SU-DHL-6 (cell line): Measurements from ENCODE around the gene SBF1.

Experiments
- CTCF ChIP-seq: fragments of 200-600 bp; sonication (generic); IDR thresholded peaks from one replicate; pipeline ENCODE4 v1.5.1; 2017; ENCODE audit warnings: antibody characterized with exemption, mild to moderate bottlenecking, low read length, moderate library complexity; ENCODE audit not compliant: insufficient read depth, poor library complexity, severe bottlenecking
- EZH2phosphoT487 ChIP-seq: fragments of 200-600 bp; sonication (generic), shearing (Covaris generic); conservative IDR thresholded peaks from 2 replicates; pipeline ENCODE4 v1.6.1; 2018; ENCODE audit warnings: mild to moderate bottlenecking, antibody characterized with exemption, low read length, moderate library complexity, mixed read lengths

DNA sequence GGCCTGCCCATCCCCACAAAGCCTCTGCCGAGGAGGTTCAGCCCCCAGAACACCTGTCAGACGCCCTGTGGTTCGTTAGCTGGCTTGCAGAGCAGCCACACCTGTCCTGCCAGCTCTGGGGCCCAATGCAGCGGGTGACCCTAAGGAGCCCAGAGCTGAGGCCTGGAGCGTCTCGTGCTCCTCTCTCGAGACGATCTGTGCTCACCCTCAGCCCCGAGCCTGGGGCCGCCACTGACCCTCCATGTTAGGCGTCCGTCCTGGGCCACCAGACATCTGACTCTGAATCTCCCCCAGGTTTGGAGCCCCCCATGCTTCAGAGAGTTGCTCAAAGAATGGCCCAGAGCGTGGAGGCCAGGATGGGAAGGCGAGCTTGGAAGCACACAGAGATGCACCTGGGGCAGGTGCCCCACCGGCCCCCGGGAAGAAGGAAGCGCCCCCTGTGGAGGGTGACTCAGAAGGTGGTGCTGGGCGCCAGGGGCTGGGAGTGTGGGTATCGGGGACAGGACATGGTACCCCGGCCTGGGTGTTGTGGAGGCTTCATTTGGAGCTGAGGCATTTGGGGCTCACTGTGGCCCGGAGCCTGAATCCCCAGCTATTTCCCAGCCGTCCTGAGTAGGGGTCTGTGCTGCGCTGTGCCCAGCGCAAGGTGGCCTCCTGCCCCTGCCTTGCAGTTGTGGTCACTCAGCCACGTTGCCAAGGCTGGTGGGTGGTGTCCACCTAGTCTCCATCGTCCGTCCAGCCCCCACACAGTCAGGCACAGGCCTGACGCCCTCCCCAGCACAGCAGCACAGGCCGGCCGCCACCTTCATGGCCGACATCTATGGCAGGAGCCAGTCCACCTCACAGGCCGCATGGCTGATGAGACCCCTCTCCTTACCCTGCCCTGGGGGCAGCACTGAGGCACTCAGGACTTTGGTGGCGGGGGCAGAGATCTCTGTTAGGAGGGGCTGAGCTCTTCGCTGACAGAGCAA is 36.2 kb downstream of the SBF1 start:
- no peak for TF ChIP-seq CTCF
- no peak for TF ChIP-seq EZH2phosphoT487
